HG03175 (cell line): Measurements from ENCODE around the gene SLC24A1.
"Not testable (repeated sequence)": the region's sequence is repeated elsewhere in the genome, so short reads cannot be mapped to it uniquely, and the experiment has no call there.

ENCODE experiments used
- ATAC-seq: cut with Tn5 transposase; IDR thresholded peaks from one replicate; pipeline ENCODE4 v1.9.1; 2021; ENCODE audit warnings: mild to moderate bottlenecking, moderate library complexity; ENCODE audit not compliant: unreplicated experiment

SLC24A1 gene

DNA sequence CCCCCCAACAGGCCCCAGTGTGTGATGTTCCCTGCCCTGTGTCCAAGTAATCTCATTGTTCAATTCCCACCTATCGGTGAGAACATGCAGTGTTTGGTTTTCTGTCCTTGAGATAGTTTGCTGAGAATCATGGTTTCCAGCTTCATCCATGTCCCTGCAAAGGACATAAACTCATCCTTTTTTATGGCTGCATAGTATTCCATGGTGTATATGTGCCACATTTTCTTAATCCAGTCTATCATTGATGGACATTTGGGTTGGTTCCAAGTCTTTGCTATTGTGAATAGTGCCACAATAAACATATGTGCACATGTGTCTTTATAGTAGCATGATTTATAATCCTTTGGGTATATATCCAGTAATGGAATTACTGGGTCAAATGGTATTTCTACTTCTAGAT lies 5.9 kb upstream of the SLC24A1 start:
- ATAC-seq = not testable (repeated sequence)

GRCh38 chr15:65618560-65619109 lies 3.1 kb upstream of the SLC24A1 start:
- no peak for ATAC-seq

- no peak for ATAC-seq
Measured at GRCh38 chr15:65619626-65620290, 2.0 kb upstream of the SLC24A1 start.

GRCh38 chr15:65620833-65621232 lies 905 bp upstream of the SLC24A1 start:
- no peak for ATAC-seq

DNA sequence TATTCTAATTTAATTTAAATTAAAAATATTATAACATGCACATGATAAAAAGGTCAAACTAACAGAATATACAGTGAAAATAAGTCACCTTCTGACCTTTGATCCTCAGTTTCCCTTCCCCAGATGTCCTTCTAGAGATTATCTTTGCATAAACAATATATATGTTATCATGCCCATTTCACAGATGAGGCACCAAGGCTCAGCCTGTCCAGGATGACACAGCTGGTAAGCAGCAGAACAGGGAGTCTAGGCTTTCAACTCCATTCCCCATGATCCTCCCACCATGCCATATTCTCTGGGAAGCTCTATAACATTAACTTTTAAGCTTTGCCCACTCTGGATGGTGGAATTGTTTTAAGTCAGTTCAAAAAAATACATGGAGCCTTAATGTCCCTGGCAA lies 1.4 kb downstream of the SLC24A1 start:
- no peak for ATAC-seq

- ATAC-seq = no peak
Measured at GRCh38 chr15:65626856-65627255, 5.1 kb downstream of the SLC24A1 start.

DNA sequence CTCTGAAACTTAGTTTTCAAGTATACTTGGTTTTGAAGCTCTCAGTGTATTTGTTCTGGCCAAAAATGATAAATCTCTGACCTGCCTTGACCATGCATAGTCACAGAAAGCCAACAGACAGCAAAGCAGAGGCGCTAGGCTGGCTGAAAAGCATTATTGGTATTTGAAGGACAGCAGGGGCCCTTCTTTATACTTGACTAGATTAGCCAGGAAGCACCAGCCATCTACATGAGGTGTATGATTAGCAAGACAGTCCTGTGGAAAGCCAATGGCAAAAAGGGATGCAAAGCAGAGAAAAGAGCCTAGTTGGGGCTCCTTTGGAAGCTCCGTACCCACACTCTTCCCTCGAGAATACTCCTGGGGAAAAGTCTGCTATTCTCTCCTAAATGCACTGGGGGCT lies 7.8 kb downstream of the SLC24A1 start:
- no peak for ATAC-seq

DNA sequence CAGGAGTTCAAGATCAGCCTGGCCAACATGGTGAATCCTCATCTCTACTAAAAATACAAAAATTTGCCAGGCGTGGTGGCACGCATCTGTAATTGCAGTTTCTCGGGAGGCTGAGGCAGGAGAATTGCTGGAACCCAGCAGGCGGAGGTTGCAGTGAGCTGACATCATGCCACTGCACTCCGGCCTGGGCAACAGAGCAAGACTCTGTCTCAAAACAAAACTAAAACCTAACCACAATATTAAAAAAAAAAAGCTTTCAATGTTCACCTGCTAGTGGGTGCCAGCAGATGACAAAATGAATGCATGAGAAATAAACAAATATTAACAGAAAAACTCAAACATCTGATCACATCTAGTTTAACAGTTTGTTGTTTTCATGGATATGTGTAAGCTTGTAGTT lies 9.0 kb downstream of the SLC24A1 start:
- ATAC-seq = no peak

DNA sequence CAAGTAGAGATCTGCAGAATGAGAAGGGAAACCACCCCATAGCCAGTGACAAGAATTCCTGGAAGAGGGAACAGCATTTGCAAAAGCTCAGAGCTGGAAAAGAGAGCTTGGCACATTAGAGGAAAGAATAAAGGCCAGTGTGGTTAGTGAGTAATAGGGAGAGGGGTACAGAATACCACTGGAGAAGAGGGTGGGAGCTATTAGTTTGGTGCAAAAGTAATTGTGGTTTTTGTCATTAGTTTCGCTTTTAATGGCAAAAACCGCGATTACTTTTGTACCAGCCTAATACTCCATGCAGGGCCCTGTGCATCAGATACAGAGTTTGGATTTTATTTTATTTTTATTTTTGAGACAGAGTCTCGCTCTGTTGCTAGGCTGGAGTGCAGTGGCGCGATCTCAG lies 9.8 kb downstream of the SLC24A1 start:
- no peak for ATAC-seq

DNA sequence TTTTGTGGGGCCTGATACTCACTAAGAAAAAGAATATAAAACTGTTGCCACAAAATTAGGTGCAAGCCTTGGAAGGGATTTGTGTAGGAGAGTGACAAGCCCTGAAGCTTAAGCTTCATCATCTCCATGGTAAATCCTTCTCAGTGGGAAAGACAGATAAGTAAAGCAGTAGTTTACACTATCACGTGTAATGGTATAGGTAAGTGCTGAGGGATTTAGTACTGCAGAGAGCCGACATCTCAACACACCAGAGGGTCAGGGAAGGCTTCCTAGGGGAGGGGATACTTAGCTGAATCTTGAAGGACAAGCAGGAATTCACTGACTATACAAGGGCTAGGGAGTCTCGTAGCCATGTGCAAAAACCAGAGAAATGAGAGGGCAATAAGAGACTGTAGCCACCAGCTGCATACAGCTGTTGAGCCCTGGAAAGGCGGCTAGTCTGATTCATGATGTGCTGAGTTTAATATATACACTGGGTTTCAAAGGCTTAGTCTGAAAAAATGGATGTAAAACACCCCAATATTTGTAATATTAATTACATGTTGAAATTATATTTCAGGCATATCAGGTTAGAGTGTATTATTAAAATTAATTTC lies 11.1 kb downstream of the SLC24A1 start:
- ATAC-seq = no peak

- no peak for ATAC-seq
Measured at GRCh38 chr15:65633752-65634151, 12.0 kb downstream of the SLC24A1 start.

- ATAC-seq = no peak
Measured at GRCh38 chr15:65634356-65634755, 12.6 kb downstream of the SLC24A1 start.

DNA sequence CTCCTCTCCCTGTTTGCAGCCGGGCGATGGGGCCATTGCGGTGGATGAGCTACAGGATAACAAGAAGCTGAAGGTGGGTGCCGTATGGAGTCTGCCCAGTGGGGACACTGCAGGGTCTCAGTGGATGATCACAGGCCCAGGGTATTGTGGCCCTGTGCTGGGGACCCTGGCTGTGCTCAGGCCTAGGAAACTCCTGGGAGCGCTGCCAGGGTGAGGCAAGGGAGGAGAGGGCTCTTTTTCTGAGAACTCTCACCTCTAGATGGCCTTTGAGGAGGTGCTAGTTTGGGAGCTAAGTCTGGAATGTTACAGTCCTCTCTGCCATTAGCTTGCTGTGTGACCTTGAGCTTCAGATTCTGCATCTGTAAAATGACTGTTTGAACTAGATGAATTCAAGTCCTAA lies 16.4 kb downstream of the SLC24A1 start:
- ATAC-seq = no peak

DNA sequence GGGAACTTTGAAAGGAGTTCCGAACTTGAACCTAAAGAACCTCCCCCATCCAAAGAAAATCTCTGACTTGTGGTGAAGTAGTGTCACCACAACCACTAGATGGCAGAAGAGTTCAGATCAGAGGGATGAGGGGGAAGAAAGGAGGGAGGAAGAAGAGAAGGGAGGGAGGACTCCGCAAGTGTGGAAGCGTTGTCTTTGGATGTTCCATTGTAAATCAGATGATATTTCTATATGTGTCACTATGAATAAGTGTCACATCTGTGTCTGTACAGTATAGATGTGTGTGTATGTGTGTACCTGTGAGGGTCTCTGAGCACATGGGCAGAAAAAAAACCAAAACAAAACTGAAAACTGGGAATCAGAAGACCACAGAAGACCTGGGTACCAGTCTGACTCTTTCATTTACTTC lies 16.9 kb downstream of the SLC24A1 start:
- no peak for ATAC-seq

- ATAC-seq = no peak
Measured at GRCh38 chr15:65639509-65639908, 17.8 kb downstream of the SLC24A1 start.

DNA sequence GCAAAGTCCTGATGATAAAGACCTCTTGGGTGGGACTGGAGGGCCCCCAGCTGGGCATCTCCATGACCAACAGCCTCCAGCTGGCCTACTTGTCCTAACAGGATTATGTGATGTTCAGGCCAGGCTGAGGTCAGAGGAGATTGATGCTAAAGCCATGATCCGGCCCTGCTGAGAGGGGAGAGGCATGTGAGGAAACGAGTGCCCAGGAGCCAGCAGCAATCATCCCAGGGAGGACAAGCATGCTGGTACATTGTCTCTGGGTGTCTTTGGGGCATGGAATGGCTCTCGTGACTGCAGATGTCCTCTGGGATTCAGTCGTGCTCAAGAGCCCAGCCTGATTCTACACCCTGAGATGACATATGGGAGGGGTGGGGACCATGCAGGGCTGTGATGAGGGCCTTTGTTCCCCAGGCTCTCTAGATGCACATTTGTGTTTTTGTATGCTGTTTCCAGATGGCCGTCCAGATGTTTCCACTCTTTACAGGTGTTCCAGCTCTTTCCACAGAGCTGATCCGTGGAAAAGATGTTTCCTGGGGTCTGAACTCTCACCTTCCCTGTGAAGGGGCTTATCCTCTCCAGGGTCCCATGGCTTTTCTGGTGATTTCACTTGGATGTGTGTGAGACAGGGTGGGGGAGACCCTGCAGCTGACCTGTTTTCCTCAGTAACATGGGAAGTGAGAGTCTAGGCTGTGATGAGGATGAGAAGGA lies 20.2 kb downstream of the SLC24A1 start:
- ATAC-seq = no peak

DNA sequence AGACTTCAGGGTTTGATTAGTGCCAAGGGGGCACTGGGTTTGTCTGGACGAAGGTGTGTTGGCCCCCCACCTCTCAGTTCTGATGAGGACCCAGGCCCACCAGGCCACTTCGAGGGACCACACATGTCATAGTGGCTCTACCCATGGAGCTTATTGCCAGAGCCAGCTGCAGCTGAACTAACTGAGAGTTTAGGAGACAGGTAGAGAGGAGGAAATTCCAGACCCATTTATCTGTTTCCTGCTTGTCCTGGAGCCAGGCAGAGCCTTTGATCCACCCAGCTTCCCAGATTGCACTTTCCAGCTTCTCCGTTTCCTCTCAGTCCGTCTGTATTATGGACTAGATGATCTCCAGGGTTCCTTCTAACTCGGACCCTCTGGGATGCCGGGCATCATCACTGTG lies 20.9 kb downstream of the SLC24A1 start:
- no peak for ATAC-seq

- no peak for ATAC-seq
Measured at GRCh38 chr15:65644282-65644681, 22.5 kb downstream of the SLC24A1 start.

GRCh38 chr15:65645392-65645791 lies 23.7 kb downstream of the SLC24A1 start:
- no peak for ATAC-seq

- no peak for ATAC-seq
Measured at GRCh38 chr15:65646486-65646885, 24.7 kb downstream of the SLC24A1 start.

DNA sequence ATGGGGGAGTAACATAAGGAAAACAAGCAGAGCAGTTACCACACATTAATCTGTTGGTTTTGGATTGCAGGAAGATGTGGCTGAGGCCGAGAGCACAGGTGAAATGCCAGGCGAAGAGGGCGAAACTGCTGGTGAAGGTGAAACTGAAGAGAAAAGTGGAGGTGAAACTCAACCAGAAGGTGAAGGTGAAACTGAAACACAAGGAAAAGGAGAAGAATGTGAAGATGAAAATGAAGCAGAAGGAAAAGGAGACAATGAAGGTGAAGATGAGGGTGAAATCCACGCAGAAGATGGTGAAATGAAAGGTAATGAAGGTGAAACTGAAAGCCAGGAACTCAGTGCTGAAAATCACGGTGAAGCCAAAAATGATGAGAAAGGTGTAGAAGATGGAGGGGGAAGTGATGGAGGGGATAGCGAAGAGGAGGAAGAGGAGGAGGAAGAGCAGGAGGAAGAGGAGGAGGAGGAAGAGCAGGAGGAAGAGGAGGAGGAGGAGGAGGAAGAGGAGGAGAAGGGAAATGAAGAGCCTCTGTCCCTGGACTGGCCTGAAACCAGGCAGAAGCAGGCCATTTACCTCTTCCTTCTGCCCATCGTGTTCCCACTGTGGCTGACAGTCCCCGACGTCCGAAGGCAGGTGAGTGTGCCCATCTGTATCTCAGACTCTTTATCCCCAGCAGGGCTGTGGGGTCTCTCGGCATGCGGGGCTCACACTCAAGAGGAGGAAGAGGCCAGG lies 28.7 kb downstream of the SLC24A1 start:
- no peak for ATAC-seq

DNA sequence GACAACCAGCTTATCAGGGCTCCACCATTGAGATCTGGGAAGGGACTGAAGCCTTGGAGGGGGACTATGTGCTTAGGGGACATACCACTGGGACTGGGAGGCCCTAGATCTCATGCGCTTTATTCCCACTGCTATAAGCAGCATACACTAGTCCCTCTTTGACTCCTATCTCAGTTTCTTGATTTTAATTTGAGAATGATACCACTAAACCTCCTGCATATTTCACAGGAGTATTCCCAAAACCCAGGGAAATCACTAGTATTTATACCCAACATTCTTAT lies 29.2 kb downstream of the SLC24A1 start:
- no peak for ATAC-seq
